ENCODE measurements around the gene PIGN.

GRCh38 chr18:62179213-62179612 is 7.6 kb downstream of the PIGN start:
- TF ChIP-seq JUN (IDR thresholded peaks at IDR 0.05; ENCODE audit: borderline replicate concordance, insufficient read depth, insufficient read length, low read depth): no peak
- no peak for TF ChIP-seq POLR2A (IDR thresholded peaks at IDR 0.05; ENCODE audit: low read depth, low read length)

Measured in endothelial cell of umbilical vein (primary cell).